Activated naive CD8-positive, alpha-beta T cell treated with anti-CD3 and anti-CD28 coated beads, Interleukin-2, amount 10 ng/mL, durations not matched to agents 7 days and 5 days (primary cell): ENCODE measurements around the gene FTH1. TPM values are rescaled to one million over a fixed set of nuclear protein-coding genes. Genes with fewer than 3 reads are reported as not detected.
"Not testable (repeated sequence)": the region's sequence is repeated elsewhere in the genome, so short reads cannot be mapped to it uniquely, and the experiment has no call there.

Experiments used
- ATAC-seq: fragments of 150-1000 bp; cut with Tn5 transposase; one replicate; pipeline ENCODE4 v1.10.0; 2021; ENCODE audit warnings: low read depth, moderate library complexity
- POLR2A ChIA-PET: fragments of 350-600 bp; sonication (Branson Sonifier 250); formaldehyde crosslinking; loops from one replicate; lab custom pipeline; 2021; ENCODE audit warnings: antibody characterized with exemption; lab: Charles Lee
- DNase-seq: peaks from one replicate; pipeline ENCODE4 v3.0.0; 2021
- H3K27ac Mint-ChIP-seq: one replicate; pipeline ENCODE4 v1.8.0; 2022; ENCODE audit warnings: mild to moderate bottlenecking, mixed read lengths
- H3K27me3 Mint-ChIP-seq: one replicate; pipeline ENCODE4 v1.8.0; 2022; ENCODE audit warnings: mild to moderate bottlenecking, moderate library complexity, mixed read lengths
- H3K36me3 Mint-ChIP-seq: one replicate; pipeline ENCODE4 v1.8.0; 2021; ENCODE audit warnings: mild to moderate bottlenecking, mixed read lengths
- H3K4me1 Mint-ChIP-seq: one replicate; pipeline ENCODE4 v1.8.0; 2021; ENCODE audit warnings: mixed read lengths
- H3K4me3 Mint-ChIP-seq: one replicate; pipeline ENCODE4 v1.8.0; 2022; ENCODE audit warnings: mild to moderate bottlenecking, moderate library complexity, mixed read lengths
- H3K9me3 Mint-ChIP-seq: one replicate; pipeline ENCODE4 v1.8.0; 2021; ENCODE audit warnings: mixed read lengths
- total RNA-seq, 2 experiments: library from RNA; stranded (reverse); gene quantifications; one replicate each; pipeline ENCODE4 v1.2.3, GENCODE V29; 2021

FTH1 gene
- total RNA-seq, 2 experiments from 2014 or later = 793 to 808 TPM

DNA sequence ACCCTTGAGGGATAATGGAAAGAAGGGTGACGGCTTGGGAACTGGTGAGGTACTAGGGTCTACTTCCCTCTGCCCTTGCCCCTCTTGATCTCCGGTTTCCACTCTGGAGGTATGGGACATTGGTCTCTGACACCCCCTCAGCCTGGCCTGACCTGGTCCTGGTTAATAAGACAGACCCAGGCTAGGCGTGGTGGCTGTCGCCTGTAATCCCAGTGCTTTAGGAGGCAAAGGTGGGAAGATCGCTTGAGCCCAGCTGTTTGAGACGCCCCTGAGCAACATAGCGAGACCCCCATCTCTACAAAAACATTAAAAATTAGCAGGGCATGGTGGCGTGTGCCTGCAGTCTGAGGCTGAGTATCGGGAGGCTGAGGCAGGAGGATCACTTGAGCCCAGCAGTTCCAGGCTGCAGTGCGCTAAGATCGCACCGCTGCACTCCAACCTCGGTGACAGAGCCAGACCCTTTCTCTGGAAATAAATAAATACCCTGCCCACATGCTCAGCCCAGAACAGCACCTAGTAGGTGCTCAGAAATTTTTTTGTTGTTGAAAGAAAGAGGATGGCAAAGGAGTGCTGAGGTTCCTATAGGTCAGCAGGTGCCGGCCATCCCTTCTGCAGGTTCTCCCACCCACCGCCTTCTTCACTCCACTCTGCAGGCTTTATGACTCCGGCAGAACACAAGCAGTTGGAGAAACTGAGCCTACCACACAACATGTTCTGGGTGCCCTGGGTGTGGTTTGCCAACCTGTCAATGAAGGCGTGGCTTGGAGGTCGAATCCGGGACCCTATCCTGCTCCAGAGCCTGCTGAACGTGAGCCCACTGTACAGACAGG, 11.0 kb downstream of the FTH1 start:
- Mint-ChIP-seq H3K9me3 (no peaks in the 10 kb centered on the region), H3K27me3 (peaks cover 10% of the 10 kb centered on the region), H3K27ac (no peak overlapping the region), H3K4me3 (peak overlapping the region; percentile 35), H3K36me3 (no peaks in the 10 kb centered on the region), H3K4me1 (no peaks in the 10 kb centered on the region)
- DNase-seq (no peak), ATAC-seq (no peak)
- POLR2A ChIA-PET = interaction anchor here (2.1 kb wide), 1 partner anchor 11 kb away, joined by 7 read pairs; the partner anchor contains the start of gene FTH1

DNA sequence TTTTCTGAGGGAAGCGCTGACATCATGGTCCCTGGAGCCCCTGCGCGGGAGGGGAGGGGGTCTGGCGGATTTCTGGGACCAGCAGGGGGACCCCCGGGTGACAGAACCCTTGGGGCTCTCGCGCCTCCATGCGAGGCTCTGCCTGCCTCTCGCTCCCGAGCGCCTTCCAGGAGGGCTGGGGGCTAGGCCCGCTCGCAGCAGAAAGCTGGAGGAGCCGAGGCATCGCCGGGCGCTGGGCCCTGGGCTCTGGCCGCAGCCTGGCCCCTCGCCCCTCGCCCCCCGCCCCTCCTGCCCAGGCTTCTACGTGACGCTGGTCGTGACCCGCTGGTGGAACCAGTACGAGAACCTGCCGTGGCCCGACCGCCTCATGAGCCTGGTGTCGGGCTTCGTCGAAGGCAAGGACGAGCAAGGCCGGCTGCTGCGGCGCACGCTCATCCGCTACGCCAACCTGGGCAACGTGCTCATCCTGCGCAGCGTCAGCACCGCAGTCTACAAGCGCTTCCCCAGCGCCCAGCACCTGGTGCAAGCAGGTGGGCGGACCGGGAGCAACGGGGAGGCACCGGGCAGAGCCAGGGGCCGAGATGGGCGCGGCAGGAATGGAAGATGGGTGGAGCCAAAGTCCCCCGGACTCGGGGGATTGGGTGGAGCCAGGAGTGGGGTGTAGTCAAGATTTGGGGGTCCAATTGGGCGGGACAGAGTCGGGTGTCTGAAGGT, 11.9 kb downstream of the FTH1 start:
- peak; percentile 69 for ATAC-seq
- peak overlapping the region; percentile 35 for H3K4me3 Mint-ChIP-seq
- H3K36me3 Mint-ChIP-seq = no peaks in the 10 kb centered on the region
- H3K9me3 Mint-ChIP-seq = no peaks in the 10 kb centered on the region
- DNase-seq = no peak
- POLR2A ChIA-PET = interaction anchor here (0.9 kb wide), 1 partner anchor 126 kb away, joined by 3 read pairs; no protein-coding TSS in a partner anchor
- no peaks in the 10 kb centered on the region for H3K4me1 Mint-ChIP-seq
- peaks cover 10% of the 10 kb centered on the region for H3K27me3 Mint-ChIP-seq
- H3K27ac Mint-ChIP-seq = no peak overlapping the region

DNA sequence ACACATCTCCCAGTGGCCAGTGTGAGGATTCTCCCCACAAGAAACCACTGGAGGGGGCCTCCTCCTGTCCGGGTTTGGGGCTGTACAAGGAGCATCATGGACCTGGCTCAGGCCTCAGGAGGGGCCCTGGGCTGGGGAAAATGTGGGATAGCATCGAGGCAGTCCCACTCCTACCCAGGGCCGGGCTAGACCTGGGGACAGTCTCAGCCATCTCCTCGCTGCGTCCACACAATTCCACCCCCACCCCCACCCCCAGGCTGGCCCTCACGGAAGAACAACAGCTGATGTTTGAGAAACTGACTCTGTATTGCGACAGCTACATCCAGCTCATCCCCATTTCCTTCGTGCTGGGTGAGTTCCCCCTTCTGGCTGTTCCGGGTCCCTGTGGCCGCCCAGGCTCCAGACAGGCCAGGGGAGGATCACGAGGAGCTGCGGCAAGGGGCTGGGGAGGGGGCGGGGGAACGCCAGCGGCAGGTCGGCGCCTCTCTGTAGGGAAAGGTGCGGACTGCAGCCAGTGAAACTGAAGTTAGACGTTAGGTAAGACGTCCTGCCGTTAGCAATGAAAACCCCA, 12.5 kb downstream of the FTH1 start:
- H3K9me3 Mint-ChIP-seq = no peaks in the 10 kb centered on the region
- POLR2A ChIA-PET = interaction anchor here (0.9 kb wide), 1 partner anchor 127 kb away, joined by 3 read pairs; no protein-coding TSS in a partner anchor
- ATAC-seq = no peak
- H3K4me1 Mint-ChIP-seq = no peaks in the 10 kb centered on the region
- peaks cover 10% of the 10 kb centered on the region for H3K27me3 Mint-ChIP-seq
- H3K27ac Mint-ChIP-seq = no peak overlapping the region
- peak overlapping the region; percentile 30 for H3K4me3 Mint-ChIP-seq
- no peaks in the 10 kb centered on the region for H3K36me3 Mint-ChIP-seq
- DNase-seq = no peak

DNA sequence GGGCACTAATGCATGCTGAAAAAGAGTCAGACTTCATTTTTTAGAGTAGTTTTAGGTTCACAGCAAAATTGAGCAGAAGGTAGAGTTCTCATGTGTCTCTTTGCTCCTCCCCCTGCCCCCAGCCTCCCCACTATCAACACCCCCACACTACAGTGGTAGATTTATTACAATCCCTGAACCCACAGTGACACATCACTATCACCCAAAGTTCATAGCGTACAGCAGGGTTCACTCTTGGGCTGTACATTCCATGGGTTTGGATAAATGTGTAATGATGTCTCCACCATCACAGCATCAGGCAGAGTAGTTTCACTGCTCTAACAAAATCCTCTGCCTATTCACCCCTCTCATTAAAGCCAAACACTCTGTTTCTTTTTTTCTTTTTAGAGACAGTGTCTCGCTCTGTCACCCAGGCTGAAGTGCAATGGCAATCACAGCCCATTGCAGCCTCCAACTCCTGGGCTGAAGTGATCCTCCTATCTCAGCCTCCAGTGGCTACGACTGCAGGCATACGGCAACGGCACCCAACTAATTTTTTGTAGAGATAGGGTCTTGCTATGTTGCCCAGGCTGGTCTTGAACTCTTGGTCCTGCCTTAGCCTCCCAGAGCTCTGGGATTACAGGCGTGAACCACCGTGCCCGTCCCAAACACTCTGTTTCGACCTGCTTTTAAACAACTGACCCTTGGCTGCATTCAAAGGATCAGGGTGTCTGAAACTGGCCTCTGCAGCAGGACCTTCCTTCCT, 13.2 kb downstream of the FTH1 start:
- ATAC-seq (no peak), DNase-seq (no peak)
- Mint-ChIP-seq H3K27me3 (peaks cover 10% of the 10 kb centered on the region), H3K27ac (no peak overlapping the region), H3K9me3 (no peaks in the 10 kb centered on the region), H3K4me1 (no peaks in the 10 kb centered on the region), H3K4me3 (no peak overlapping the region), H3K36me3 (no peaks in the 10 kb centered on the region)
- POLR2A ChIA-PET = interaction anchor here (0.9 kb wide), 1 partner anchor 128 kb away, joined by 3 read pairs; no protein-coding TSS in a partner anchor

DNA sequence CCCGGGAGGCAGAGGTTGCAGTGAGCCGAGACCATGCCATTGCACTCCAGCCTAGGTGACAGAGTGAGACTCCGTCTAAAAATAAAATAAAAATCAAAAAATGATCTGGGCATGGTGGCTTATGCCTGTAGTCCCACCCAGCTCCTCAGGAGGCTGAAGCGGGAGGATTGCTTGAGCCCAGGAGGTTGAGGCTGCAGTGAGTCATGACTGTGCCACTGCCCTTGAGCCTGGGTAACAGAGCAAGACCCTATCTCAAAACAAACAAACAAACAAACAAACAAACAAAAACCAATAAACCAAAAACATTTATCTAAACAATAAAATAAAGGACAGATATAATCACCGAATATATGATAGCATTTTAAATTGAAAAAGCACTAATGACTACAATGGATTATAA, 13.8 kb downstream of the FTH1 start:
- H3K36me3 Mint-ChIP-seq, DNase-seq, H3K4me1 Mint-ChIP-seq, ATAC-seq, H3K9me3 Mint-ChIP-seq, H3K4me3 Mint-ChIP-seq, H3K27ac Mint-ChIP-seq, POLR2A ChIA-PET: not testable (repeated sequence)
- peaks cover 10% of the 10 kb centered on the region for H3K27me3 Mint-ChIP-seq

DNA sequence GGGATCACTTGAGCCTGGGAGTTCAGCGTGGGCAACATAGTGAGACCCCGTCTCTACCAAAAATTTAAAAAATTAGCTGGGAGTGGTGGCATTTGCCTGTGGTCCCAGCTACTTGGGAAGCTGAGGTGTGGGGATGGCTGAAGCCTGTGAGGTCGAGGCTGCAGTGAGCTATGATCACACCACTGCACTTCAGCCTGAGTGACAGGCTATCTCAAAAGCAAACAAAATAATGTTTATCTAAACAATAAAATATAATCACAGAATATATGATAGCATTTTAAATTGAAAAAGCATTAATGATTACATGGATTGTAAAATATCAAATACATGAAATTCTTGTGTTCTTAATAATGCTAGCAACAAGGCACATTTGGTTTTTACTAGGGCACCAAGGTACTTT, 14.6 kb downstream of the FTH1 start:
- H3K27ac Mint-ChIP-seq = no peak overlapping the region
- H3K9me3 Mint-ChIP-seq = no peaks in the 10 kb centered on the region
- no peak for ATAC-seq
- peaks cover 10% of the 10 kb centered on the region for H3K27me3 Mint-ChIP-seq
- POLR2A ChIA-PET = no interaction called here
- H3K36me3 Mint-ChIP-seq = no peaks in the 10 kb centered on the region
- no peaks in the 10 kb centered on the region for H3K4me1 Mint-ChIP-seq
- DNase-seq = no peak
- H3K4me3 Mint-ChIP-seq = no peak overlapping the region

DNA sequence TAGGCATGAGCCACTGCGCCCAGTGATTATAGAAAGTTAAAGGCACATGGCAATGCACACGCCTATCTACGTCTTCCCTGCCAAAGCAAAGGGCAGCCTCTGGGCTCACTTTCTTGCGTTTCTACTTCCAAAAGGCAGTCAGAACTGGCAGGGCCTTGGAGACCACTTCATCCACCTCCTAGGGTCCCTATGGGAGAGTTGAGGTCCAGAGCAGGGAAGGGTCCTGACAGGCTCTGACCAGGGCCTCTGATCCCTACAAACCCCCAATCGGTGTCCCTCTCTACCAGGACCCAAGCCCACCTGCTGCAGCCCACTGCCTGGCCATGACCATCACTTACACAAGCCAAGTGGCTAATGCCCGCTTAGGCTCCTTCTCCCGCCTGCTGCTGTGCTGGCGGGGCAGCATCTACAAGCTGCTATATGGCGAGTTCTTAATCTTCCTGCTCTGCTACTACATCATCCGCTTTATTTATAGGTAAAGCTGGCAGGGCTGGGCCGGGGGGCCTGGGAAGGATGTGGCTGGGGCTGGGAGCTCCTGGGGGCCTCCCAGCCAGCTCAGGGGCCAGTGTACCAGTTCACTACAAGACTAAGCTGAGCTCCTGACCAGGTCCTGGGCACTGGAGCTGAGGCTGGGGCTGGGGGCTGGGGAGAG, 15.8 kb downstream of the FTH1 start:
- no peak overlapping the region for H3K27ac Mint-ChIP-seq
- H3K27me3 Mint-ChIP-seq = peaks cover 10% of the 10 kb centered on the region
- H3K36me3 Mint-ChIP-seq = no peaks in the 10 kb centered on the region
- POLR2A ChIA-PET = no interaction called here
- no peaks in the 10 kb centered on the region for H3K9me3 Mint-ChIP-seq
- H3K4me1 Mint-ChIP-seq = no peaks in the 10 kb centered on the region
- H3K4me3 Mint-ChIP-seq = no peak overlapping the region
- no peak for DNase-seq
- ATAC-seq = no peak

DNA sequence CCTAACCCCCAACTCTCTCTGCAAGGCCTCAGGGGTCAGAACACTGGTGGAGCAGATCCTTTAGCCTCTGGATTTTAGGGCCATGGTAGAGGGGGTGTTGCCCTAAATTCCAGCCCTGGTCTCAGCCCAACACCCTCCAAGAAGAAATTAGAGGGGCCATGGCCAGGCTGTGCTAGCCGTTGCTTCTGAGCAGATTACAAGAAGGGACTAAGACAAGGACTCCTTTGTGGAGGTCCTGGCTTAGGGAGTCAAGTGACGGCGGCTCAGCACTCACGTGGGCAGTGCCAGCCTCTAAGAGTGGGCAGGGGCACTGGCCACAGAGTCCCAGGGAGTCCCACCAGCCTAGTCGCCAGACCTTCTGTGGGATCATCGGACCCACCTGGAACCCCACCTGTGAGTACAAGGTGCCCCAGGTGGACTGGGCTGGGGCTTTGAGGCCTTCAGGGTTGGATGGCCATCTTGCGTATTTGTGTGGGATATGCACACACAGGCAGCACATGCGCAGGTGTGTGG, 17.3 kb downstream of the FTH1 start, which contains the start of gene BEST1:
Gene BEST1 (plus strand): TSS at position 317 of the 513 bp plus-strand sequence. CDS start 1,456 bp downstream, outside the sequence.
- Mint-ChIP-seq H3K36me3 (no peaks in the 10 kb centered on the region), H3K4me3 (no peak within 1 kb of the TSS), H3K27me3 (peaks cover 10% of the 10 kb centered on the region), H3K27ac (no peak within 1 kb of the TSS), H3K9me3 (no peaks in the 10 kb centered on the region), H3K4me1 (no peaks in the 10 kb centered on the region)
- no peak for ATAC-seq
- no peak for DNase-seq
- POLR2A ChIA-PET = interaction anchor here (0.7 kb wide), 1 partner anchor 12 kb away, joined by 3 read pairs; no protein-coding TSS in a partner anchor

DNA sequence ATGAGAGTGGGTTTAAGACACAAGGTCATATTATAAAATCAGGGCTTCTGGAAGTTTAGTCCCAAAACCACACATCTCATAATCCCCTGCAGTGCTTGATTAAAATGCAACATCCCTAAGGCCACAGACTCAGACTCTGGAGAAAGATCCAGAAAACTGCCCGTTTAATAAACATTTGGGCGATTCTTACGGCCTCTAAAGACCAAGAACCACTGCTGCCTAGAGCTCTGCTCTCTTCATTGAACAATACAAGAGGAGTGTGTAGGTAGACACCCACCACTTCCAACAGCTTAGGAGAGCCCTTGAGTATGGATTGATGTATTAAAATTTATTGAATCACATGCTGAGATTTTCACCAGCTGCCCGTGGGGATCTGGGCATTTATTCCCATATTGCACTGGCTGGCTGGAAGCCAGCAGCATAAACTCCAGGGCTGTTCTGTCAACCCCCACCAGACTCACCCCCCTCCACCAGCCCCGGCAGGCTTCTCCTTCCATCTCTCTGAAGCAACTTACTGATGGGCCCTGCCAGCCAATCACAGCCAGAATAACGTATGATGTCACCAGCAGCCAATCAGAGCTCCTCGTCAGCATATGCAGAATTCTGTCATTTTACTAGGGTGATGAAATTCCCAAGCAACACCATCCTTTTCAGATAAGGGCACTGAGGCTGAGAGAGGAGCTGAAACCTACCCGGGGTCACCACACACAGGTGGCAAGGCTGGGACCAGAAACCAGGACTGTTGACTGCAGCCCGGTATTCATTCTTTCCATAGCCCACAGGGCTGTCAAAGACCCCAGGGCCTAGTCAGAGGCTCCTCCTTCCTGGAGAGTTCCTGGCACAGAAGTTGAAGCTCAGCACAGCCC, 18.0 kb downstream of the FTH1 start:
- POLR2A ChIA-PET = no interaction called here
- DNase-seq (no peak), ATAC-seq (no peak)
- Mint-ChIP-seq H3K27ac (no peak overlapping the region), H3K4me1 (no peaks in the 10 kb centered on the region), H3K9me3 (no peaks in the 10 kb centered on the region), H3K27me3 (peaks cover 6% of the 10 kb centered on the region), H3K4me3 (no peak overlapping the region), H3K36me3 (no peaks in the 10 kb centered on the region)

DNA sequence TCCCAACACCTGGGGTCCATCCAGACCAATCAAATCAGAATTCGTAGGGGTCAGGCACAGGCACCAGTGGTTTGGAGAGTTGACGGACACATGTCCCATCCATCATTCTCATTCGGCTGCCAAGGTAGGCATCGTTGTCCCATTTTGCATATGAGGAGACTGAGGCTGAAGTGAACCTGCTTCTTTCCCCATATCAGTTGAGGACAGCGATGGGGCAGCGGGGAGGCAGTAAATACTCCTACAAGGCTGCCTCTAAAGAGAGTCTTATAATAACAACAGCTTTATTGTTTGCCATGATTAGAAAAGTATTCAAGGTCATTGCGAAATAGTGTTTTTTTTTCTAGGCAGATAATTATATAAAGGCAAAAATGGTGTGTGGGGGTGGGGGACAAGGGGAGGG, 18.9 kb downstream of the FTH1 start:
- H3K9me3 Mint-ChIP-seq = no peaks in the 10 kb centered on the region
- POLR2A ChIA-PET = interaction anchor here (1.3 kb wide), 1 partner anchor 156 kb away, joined by 3 read pairs; the partner anchor contains the start of genes FEN1 and TMEM258
- ATAC-seq (no peak), DNase-seq (no peak)
- H3K27me3 Mint-ChIP-seq = peaks cover 3% of the 10 kb centered on the region
- no peaks in the 10 kb centered on the region for H3K4me1 Mint-ChIP-seq
- no peaks in the 10 kb centered on the region for H3K36me3 Mint-ChIP-seq
- H3K27ac Mint-ChIP-seq = no peak overlapping the region
- no peak overlapping the region for H3K4me3 Mint-ChIP-seq

DNA sequence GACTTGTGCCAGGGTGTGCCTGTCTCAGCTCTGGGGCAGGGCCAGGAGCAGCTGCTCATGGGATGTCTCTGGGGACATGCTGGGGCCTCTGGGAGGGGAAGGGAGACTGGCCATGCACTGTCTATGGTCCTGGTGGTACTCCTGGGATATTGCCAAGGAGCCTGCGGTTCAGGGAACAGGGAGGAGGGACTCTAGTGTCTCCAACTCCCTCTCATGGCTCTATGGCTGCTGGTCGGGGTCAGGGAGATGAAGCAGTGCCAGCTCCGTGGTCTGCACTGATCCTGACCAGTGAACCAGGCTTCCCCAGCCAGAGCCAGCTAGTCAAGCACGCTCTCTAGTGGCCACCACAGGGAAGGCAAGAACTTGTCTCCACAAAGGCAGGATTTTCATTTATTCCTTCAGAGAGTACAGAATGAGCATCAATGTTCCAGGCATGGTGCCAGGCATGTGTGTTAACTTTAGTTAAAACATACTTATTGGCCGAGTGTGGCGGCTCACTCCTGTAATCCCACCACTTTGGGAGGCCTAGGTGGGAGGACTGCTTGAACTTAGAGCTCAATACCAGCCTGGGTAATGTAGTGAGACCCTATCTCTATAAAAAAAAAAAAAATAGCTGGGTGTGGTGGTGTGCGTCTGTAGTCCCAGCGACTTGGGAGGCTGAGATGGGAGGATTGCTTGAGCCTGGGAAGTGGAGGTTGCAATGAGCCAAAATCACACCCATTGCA, 19.8 kb downstream of the FTH1 start:
- H3K27ac Mint-ChIP-seq = no peak overlapping the region
- DNase-seq (peak; percentile 70), ATAC-seq (peak; percentile 70)
- H3K36me3 Mint-ChIP-seq = no peaks in the 10 kb centered on the region
- POLR2A ChIA-PET = interaction anchor here (1.0 to 1.5 kb wide), 3 partner anchors 20 to 155 kb away, joined by 3 to 4 read pairs (median 3); partner anchors contain the start of genes FEN1, FTH1 and TMEM258
- no peak overlapping the region for H3K4me3 Mint-ChIP-seq
- H3K4me1 Mint-ChIP-seq = no peaks in the 10 kb centered on the region
- H3K27me3 Mint-ChIP-seq = peaks cover 3% of the 10 kb centered on the region
- no peaks in the 10 kb centered on the region for H3K9me3 Mint-ChIP-seq
